Adipocyte (in vitro differentiated cells): ENCODE data around the gene SNAI1.
A peak's percentile ranks its signal among the peaks of the same experiment; 100 is the strongest.
"Not testable (repeated sequence)": the region's sequence is repeated elsewhere in the genome, so short reads cannot be mapped to it uniquely, and the experiment has no call there.

ENCODE experiments used
- DNase-seq: peaks from one replicate; pipeline ENCODE4 v3.0.0-alpha.2; 2015; ENCODE audit warnings: low read depth
- H3K27me3 ChIP-seq: replicated peaks from 2 replicates; pipeline ENCODE4 v1.7.0; 2013; ENCODE audit warnings: mild to moderate bottlenecking, low read length, moderate library complexity; ENCODE audit not compliant: control insufficient read depth, insufficient read depth
- H3K36me3 ChIP-seq: 2 replicates; pipeline ENCODE4 v1.7.0; 2013; ENCODE audit warnings: low read length, mild to moderate bottlenecking, moderate library complexity; ENCODE audit not compliant: control insufficient read depth, insufficient read depth, severe bottlenecking
- H3K4me1 ChIP-seq: 2 replicates; pipeline ENCODE4 v1.7.0; 2013; ENCODE audit warnings: mild to moderate bottlenecking, low read length, moderate library complexity; ENCODE audit not compliant: control insufficient read depth, insufficient read depth
- H3K4me3 ChIP-seq: 2 replicates; pipeline ENCODE4 v1.7.0; 2013; ENCODE audit warnings: mild to moderate bottlenecking, low read length, moderate library complexity
- H3K9ac ChIP-seq: 2 replicates; pipeline ENCODE4 v1.7.0; 2013; ENCODE audit warnings: mild to moderate bottlenecking, low read length, moderate library complexity
- H3K9me3 ChIP-seq: 2 replicates; pipeline ENCODE4 v1.7.0; 2013; ENCODE audit warnings: mild to moderate bottlenecking, low read length, moderate library complexity; ENCODE audit not compliant: control insufficient read depth

The SNAI1 gene

GRCh38 chr20:49945701-49946477 lies 36.9 kb upstream of the SNAI1 start:
- no peaks in the 10 kb centered on the region for H3K27me3 ChIP-seq
- H3K4me1 ChIP-seq: peaks cover 26% of the 10 kb centered on the region
- no peak overlapping the region for H3K9ac ChIP-seq
- DNase-seq: no peak
- peaks cover 80% of the 10 kb centered on the region for H3K36me3 ChIP-seq
- no peaks in the 10 kb centered on the region for H3K9me3 ChIP-seq
- H3K4me3 ChIP-seq: no peak overlapping the region

- Histone ChIP-seq H3K9me3 (no peaks in the 10 kb centered on the region), H3K27me3 (no peaks in the 10 kb centered on the region), H3K4me1 (peaks cover 36% of the 10 kb centered on the region), H3K4me3 (no peak overlapping the region), H3K9ac (peak overlapping the region; percentile 32), H3K36me3 (peaks cover 74% of the 10 kb centered on the region)
- no peak for DNase-seq
Observed at GRCh38 chr20:49948178-49948577, 34.6 kb upstream of the SNAI1 start.

- H3K9me3 ChIP-seq: no peaks in the 10 kb centered on the region
- no peaks in the 10 kb centered on the region for H3K27me3 ChIP-seq
- peaks cover 78% of the 10 kb centered on the region for H3K36me3 ChIP-seq
- H3K4me3 ChIP-seq: peak overlapping the region; percentile 16
- H3K4me1 ChIP-seq: peaks cover 36% of the 10 kb centered on the region
- peak; percentile 78 for DNase-seq
- H3K9ac ChIP-seq: peak overlapping the region; percentile 10
Observed at GRCh38 chr20:49948809-49949507, 33.8 kb upstream of the SNAI1 start.

- Histone ChIP-seq H3K27me3 (no peaks in the 10 kb centered on the region), H3K36me3 (peaks cover 74% of the 10 kb centered on the region)
Observed at GRCh38 chr20:49951151-49951550, 31.6 kb upstream of the SNAI1 start.

GRCh38 chr20:49955167-49955566 lies 27.6 kb upstream of the SNAI1 start:
- no peaks in the 10 kb centered on the region for H3K9me3 ChIP-seq
- H3K4me1 ChIP-seq: peaks cover 18% of the 10 kb centered on the region
- H3K9ac ChIP-seq: no peak overlapping the region
- no peak overlapping the region for H3K4me3 ChIP-seq
- no peaks in the 10 kb centered on the region for H3K27me3 ChIP-seq
- no peak for DNase-seq
- H3K36me3 ChIP-seq: peaks cover 69% of the 10 kb centered on the region

More at GRCh38 chr20:49951151-49951550, 31.6 kb upstream of the SNAI1 start:
- DNase-seq: peak; percentile 74
- Histone ChIP-seq H3K4me3 (peak overlapping the region; percentile 24), H3K4me1 (peaks cover 34% of the 10 kb centered on the region), H3K9me3 (no peaks in the 10 kb centered on the region), H3K9ac (peak overlapping the region; percentile 52)

GRCh38 chr20:49955830-49956396 lies 26.9 kb upstream of the SNAI1 start:
- not testable (repeated sequence) for H3K9ac ChIP-seq, H3K27me3 ChIP-seq, H3K4me3 ChIP-seq, DNase-seq, H3K9me3 ChIP-seq
- peaks cover 10% of the 10 kb centered on the region for H3K4me1 ChIP-seq
- peaks cover 62% of the 10 kb centered on the region for H3K36me3 ChIP-seq

- peaks cover 4% of the 10 kb centered on the region for H3K4me1 ChIP-seq
- H3K27me3 ChIP-seq: no peaks in the 10 kb centered on the region
- H3K4me3 ChIP-seq: no peak overlapping the region
- peaks cover 60% of the 10 kb centered on the region for H3K36me3 ChIP-seq
- no peaks in the 10 kb centered on the region for H3K9me3 ChIP-seq
- no peak overlapping the region for H3K9ac ChIP-seq
- no peak for DNase-seq
Observed at GRCh38 chr20:49956689-49957088, 26.1 kb upstream of the SNAI1 start.

GRCh38 chr20:49957089-49957938 lies 25.5 kb upstream of the SNAI1 start:
- H3K27me3 ChIP-seq, H3K9me3 ChIP-seq, H3K9ac ChIP-seq, H3K4me1 ChIP-seq, DNase-seq, H3K4me3 ChIP-seq: not testable (repeated sequence)
- H3K36me3 ChIP-seq: peaks cover 54% of the 10 kb centered on the region

- peaks cover 25% of the 10 kb centered on the region for H3K36me3 ChIP-seq
- no peak for DNase-seq
- no peaks in the 10 kb centered on the region for H3K9me3 ChIP-seq
- H3K4me3 ChIP-seq: no peak overlapping the region
- no peaks in the 10 kb centered on the region for H3K4me1 ChIP-seq
- no peak overlapping the region for H3K9ac ChIP-seq
- H3K27me3 ChIP-seq: no peaks in the 10 kb centered on the region
Observed at GRCh38 chr20:49961413-49961812, 21.4 kb upstream of the SNAI1 start.

- Histone ChIP-seq H3K9me3 (no peaks in the 10 kb centered on the region), H3K9ac (no peak overlapping the region), H3K27me3 (no peaks in the 10 kb centered on the region), H3K36me3 (peaks cover 3% of the 10 kb centered on the region), H3K4me3 (no peak overlapping the region), H3K4me1 (peaks cover 12% of the 10 kb centered on the region)
- DNase-seq: no peak
Observed at GRCh38 chr20:49964964-49965780, 17.6 kb upstream of the SNAI1 start.
